GM18858 (cell line): ENCODE measurements around the gene ZYG11B.
"Not testable (repeated sequence)": the region's sequence is repeated elsewhere in the genome, so short reads cannot be mapped to it uniquely, and the experiment has no call there.

Source experiments
- ATAC-seq: cut with Tn5 transposase; IDR thresholded peaks from one replicate; pipeline ENCODE4 v1.9.1; 2021; ENCODE audit not compliant: unreplicated experiment

ZYG11B gene

DNA sequence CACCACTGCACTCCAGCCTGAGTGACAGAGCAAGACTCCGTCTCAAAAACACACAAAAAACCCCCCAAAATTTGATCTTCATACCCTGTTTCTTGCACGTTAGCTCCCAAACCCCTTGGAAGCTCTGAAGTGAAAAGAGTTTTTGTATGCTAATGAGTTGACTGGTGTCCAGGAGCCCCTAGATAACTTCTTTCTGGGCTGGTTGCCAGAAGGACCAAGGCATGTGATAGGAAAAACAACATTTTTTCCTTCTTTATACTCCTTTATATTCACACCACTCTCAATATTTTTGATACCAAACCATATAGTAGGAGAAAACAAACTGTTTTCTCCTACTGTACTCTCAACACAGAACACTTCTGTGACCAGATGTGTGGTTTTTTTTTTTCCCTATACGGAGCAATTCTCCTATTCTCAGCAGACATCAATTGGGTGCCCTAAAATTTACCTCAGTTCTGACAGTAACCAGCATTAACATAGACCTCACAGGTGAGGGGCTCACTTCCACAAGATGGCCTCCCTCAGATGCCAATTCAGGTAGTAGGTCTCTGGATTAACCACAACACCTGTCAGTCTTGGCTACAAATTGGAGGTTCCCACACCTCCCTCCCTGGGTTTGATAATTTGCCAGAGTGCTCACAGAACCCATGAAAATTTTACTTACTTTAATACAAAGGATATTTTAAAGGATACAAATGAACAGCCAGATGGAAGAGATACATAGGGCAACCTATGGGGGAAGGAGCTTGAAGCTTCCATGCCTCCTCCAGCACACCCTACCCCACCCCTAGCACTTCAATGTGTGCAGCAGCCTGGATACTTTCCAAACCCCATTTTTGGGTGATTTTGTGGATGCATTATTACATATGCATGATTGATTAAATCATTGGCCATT, 25.6 kb downstream of the ZYG11B start:
- ATAC-seq = no peak

GRCh38 chr1:52752484-52752826, 26.2 kb downstream of the ZYG11B start:
- ATAC-seq = no peak

GRCh38 chr1:52753169-52753568, 26.9 kb downstream of the ZYG11B start:
- no peak for ATAC-seq

- no peak for ATAC-seq
Observed at GRCh38 chr1:52756020-52756419, 29.8 kb downstream of the ZYG11B start.

DNA sequence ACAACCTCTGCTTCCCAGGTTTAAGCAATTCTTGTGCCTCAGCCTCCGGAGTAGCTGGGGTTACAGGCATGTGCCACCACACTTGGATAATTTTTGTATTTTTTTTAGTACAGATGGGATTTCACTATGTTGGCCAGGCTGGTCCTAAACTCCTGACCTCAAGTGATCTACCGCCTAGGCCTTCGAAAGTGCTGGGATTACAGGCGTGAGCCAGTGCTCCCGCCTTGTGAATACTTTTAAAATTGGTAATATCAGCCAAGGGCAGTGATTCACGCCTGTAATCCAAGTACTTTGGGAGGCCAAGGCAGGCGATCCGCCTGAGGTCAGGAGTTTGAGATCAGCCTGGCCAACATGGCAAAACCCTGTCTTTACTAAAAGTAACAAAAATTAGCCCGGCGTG, 33.7 kb downstream of the ZYG11B start:
- no peak for ATAC-seq

- no peak for ATAC-seq
Observed at GRCh38 chr1:52767596-52768280, 41.5 kb downstream of the ZYG11B start.

GRCh38 chr1:52769346-52770033, 43.2 kb downstream of the ZYG11B start:
- no peak for ATAC-seq

- no peak for ATAC-seq
Observed at GRCh38 chr1:52771384-52771783, 45.1 kb downstream of the ZYG11B start.

DNA sequence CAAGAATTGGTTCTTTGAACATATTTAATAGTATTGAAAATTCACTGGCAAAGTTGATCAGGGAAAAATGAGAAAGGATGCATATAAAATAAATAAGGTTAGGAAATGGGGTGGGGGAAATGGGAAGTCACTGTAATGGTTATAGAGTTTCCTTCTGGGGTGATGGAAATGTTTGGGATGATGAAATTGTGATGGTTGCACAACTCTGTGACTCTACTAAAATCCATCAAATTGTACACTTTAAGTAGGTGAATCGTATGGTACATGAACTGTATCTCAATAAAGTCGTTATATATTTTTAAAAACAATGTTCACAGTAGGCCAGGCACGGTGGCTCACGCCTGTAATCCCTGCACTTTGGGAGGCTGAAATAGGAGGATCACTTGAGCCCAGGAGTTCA, 59.9 kb downstream of the ZYG11B start:
- ATAC-seq = no peak

DNA sequence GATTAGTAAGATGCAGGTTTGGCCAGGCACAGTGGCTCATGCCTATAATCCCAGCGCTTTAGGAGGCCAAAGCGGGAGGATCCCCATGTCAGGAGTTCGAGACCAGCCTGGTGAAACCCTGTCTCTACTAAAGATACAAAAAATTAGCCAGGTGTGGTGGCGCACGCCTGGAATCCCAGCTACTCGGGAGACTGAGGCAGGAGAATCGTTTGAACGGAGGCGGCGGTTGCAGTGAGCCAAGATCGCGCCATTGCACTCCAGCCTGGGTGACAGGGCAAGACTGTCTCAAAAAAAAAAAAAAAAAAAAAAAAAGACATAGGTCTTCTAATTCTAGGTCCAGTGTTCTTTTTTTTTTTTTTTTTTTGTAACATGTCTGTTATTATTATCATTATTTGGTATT, 64.2 kb downstream of the ZYG11B start:
- not testable (repeated sequence) for ATAC-seq

GRCh38 chr1:52792036-52792435, 65.8 kb downstream of the ZYG11B start:
- no peak for ATAC-seq

DNA sequence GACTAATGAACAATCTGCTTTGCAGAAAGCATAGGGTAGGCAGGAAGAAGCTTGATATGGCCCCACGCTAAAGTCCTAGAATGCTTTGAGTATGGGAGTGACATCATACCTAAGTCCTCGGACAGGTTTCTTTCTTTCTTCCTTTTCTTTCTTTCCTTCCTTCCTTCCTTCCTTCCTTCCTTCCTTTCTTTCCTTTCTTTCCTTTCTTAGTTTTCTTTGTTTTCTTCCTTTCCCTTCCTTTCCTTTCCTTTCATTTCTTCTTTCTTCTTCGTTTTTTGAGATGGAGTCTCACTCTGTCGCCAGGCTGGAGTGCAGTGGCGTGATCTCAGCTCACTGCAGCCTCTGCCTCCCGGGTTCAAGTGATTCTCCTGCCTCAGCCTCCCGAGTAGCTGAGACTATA, 67.5 kb downstream of the ZYG11B start:
- ATAC-seq = not testable (repeated sequence)

- ATAC-seq = no peak
Observed at GRCh38 chr1:52795464-52795863, 69.2 kb downstream of the ZYG11B start.

GRCh38 chr1:52798331-52798730, 72.1 kb downstream of the ZYG11B start:
- ATAC-seq = no peak

DNA sequence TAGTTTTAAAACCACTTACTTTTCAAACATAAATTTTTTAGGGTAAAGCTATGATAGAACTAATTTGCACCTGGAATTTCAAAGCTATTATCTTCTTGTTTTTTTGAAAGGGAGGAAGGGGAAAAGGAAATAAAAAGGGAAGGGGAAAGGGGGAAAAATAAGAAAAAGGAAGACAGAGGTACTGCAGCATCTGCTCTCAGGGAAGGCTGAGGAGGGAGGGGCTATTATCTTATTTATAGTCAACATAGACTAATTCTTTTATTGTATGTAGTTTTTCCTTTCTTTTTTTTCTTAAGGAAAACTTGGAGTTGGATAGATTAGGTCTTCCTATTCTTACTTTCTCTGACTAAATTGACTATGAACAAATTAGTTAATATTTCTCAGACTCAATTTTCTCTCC, 74.8 kb downstream of the ZYG11B start:
- no peak for ATAC-seq

DNA sequence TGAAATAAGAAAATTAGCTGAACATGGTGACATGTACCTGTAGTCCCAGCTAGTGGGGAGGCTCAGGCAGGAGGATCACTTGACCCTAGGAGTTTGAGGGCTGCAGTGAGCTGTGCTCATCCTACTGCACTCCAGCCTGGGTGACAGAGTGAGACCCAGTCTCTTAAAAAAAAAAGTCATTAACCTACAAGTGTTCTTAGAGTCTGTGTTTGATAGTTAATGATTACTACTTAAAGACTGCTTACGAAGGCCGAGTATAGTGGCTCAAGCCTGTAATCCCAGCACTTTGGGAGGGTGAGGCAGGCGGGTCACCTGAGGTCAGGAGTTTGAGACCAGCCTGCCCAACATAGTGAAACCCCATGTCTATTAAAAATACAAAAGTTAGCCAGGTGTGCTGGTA, 77.8 kb downstream of the ZYG11B start:
- not testable (repeated sequence) for ATAC-seq

GRCh38 chr1:52814465-52814864, 88.2 kb downstream of the ZYG11B start:
- no peak for ATAC-seq

GRCh38 chr1:52820830-52821229, 94.6 kb downstream of the ZYG11B start:
- ATAC-seq = not testable (repeated sequence)

DNA sequence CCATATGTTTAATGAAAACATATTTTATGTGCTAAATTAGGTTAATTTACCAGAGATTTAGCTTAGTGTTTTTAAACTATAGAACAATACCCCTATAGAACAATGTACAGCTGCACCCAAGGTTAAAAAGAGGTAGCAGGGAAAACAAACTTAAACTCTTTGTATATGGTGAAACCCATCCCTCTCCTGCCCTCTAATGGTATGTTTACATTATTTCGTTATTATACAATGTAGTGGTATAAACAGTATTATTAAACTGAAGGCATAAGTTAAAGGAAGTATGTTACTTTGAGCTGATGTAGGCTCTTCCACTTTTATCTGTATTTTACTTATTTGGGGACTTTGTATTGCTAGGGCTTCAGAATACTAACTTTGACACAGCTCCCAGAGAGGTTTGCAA, 99.6 kb downstream of the ZYG11B start:
- ATAC-seq = no peak

DNA sequence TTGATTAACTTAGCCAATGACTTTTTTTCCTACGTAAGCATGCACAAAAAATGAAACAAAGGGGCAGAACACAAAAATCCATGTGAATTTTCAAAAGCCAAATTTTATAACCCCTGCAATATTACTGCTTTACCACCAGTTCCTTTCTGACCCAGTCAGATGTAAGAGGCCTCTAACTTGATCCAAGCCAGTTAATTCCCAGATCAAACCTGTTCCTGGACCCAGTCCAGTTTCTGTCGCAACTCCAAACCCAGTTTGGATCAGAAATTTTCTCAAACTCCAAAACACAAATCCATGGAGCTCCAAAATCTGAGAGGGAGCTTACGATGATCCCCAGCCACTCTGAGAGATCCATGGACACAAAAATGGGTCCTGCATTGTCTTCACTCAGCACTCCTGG, 108.5 kb downstream of the ZYG11B start:
- no peak for ATAC-seq

DNA sequence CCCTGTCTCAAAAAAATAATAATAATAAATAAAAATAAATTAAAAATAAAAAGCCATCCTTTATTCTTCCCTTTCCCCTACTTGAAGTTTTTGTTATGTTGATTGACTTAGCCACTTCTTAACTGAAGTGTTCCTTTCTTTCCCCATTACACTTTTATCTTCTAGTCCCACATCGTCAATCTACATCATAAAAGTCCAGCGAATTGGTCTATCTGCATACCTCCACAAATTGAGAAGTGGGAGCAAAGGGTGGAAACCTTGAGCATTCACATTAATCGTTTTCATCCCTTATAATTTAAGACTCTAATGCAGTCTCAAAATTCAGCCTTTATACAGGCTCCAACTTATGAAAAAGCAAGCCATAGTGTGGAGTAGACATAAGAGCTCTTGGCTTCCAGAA, 109.8 kb downstream of the ZYG11B start:
- no peak for ATAC-seq

- not testable (repeated sequence) for ATAC-seq
Observed at GRCh38 chr1:52839175-52839574, 112.9 kb downstream of the ZYG11B start.
